Stimulated activated naive CD4-positive, alpha-beta T cell treated with Interleukin-2 at 50 U/mL for 16 hours (primary cell): ENCODE measurements around the gene MTFMT.
"Not testable (repeated sequence)": the region's sequence is repeated elsewhere in the genome, so short reads cannot be mapped to it uniquely, and the experiment has no call there.

Experiments used
- DNase-seq: peaks from one replicate; lab custom pipeline; 2025; lab: John Stamatoyannopoulos, UW

Gene MTFMT

GRCh38 chr15:65060641-65061397 is 31.4 kb upstream of the MTFMT start:
- DNase-seq, result no peak

DNA sequence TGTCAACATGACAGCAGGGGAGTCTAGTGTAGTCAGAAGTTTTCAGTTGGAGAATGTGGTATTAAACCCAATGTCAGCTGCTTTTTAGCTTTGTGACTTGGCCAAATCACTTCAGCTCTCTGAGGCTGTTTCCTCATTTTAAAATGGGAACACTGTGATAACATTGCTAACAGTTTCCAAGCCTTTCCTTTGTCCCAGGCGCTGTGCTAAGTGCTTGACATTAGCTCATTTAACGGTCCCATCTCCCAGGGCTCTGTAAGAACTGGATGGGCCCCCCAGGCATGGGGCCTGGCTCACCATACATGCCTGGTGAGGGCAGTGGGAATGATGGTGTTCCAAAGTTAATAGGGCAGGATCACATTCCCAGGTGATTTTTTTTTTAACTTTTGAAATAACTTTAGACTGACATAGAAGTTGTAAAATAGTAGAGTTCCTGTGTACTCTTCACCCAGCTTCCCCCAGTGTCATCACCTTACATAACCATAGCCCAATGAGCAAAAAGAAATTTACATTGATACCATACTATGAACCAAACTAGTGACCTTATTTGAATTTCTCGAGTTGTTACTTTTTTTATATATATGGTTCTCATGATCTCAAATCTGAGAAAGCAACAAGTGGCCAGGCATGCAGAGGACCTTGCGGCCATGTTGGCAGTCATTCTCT is 30.6 kb upstream of the MTFMT start:
- no peak for DNase-seq

DNA sequence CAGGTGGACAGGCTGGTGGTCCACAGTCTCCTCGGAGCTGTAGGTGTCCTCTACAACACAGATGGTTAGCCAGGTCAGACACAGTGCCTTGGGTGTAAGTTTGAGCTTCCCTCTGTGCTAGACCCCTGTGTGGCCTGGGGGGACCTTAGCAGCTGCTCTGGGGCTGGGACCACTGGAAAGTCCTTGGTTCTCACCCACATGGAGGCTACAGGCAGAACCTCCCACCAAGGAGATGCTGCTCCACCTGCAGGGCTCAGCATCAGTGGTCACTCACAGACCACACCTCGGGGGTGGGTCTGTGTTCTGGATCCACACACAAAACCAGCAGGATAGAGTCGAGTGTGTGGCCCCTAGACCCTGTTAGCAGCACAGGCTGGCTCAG is 29.9 kb upstream of the MTFMT start:
- no peak for DNase-seq

GRCh38 chr15:65058394-65059368 is 29.2 kb upstream of the MTFMT start:
- no peak for DNase-seq

- DNase-seq, result no peak
Measured at GRCh38 chr15:65057549-65057940, 28.1 kb upstream of the MTFMT start.

DNA sequence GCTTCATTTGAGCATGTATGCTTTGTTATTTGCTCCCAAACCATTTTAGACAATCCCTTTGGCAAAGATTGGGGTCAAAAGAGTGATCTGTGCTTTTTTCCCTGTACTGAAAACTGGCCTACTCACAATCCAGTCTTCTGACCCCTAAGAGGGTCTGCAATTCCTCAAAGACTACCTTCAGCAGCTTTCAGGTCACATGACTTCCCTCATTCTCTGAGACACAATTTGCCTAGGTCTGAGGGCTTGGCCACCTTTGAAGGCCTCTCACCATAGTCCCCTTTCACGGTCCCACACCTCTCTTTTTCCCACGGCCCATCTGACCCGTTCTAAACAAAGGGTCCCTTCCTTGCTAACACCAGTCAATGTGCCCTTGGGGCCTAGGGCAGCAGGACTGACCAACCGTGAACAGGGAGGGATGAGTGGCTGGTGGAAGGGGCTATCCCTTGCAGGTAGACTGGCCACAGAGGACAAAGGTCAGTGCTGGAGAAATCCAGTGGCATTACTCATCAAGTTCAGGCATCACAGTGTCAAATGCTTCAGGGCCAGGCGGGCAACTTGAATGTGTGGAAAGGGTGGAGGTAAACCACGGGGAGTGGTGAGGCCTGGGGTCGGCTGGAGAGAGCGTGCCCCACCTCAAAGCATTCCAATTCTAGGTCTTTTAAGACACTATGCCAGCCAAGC is 27.6 kb upstream of the MTFMT start:
- DNase-seq, result no peak

- DNase-seq, result no peak
Measured at GRCh38 chr15:65056106-65056505, 26.7 kb upstream of the MTFMT start.

- DNase-seq, result no peak
Measured at GRCh38 chr15:65055201-65055870, 25.9 kb upstream of the MTFMT start.

DNA sequence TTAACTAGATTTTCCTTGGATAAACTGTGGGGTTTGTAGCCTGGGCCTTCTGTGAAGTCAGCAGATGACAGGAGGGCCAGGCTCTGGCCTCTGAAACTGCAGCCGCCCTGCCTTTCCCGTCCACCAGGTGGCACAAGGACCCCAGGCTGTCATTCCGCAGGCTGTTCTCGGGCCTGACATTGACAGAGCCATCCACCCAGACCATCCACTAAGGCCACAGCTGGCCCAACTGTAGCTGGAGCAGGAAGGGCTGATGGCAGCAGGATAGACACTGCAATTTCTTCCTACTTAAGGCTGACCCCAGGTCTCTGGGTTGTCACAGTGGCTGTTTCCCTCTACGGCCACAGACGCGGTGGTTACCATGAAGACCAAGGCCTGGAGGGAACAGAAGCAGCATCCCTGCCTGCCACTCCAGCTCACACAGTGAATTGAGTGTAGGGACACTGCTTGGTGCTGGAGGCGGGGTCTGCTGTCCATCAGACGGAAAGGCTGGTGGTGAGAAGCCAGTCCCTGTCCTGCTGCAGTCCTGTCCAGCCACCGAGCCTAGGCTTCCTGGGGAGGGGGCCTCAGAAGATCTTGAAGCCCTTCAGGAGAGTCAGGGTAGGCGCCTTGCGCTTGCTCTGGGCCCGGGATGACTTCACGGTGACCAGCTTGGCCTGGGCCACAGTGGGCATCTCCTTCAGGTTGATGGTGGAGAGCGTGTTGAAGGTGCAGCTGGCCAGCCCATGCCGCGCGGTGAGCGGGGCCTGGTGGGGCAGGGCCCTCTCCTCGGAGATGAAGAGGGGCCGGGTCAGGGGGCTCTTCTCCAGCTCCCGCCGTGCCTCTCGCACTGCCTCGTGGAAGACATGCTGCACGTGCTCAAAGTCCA is 25.1 kb upstream of the MTFMT start:
- DNase-seq, result peak; percentile 25

- DNase-seq, result no peak
Measured at GRCh38 chr15:65052956-65053355, 23.5 kb upstream of the MTFMT start.

- DNase-seq, result no peak
Measured at GRCh38 chr15:65051266-65051665, 21.8 kb upstream of the MTFMT start.

- DNase-seq, result no peak
Measured at GRCh38 chr15:65050270-65050669, 20.8 kb upstream of the MTFMT start.

- peak; percentile 88 for DNase-seq
Measured at GRCh38 chr15:65049418-65049840, 20.0 kb upstream of the MTFMT start.

GRCh38 chr15:65048241-65048640 is 18.8 kb upstream of the MTFMT start:
- no peak for DNase-seq

GRCh38 chr15:65044724-65045481 is 15.5 kb upstream of the MTFMT start, which contains the start of gene SLC51B:
Gene SLC51B (plus strand): TSS chr15:65045387. CDS start chr15:65050005, 4,618 bp downstream.
- no peak for DNase-seq

DNA sequence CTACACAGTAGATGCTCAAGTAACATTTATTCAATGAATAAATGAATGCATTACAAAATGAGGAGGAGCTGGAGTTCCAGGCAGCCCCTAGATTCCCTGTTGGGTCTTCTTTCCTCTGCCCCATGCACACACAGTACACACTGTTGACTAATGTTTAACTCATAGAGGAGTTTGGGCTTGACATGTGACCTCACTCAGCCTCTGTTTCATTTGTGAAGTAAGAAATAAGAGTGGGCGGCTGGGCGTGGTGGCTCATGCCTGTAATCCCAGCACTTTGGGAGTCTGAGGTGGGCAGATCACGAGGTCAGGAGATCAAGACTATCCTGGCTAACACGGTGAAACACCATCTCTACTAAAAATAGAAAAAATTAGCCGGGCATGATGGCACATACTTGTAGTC is 14.8 kb upstream of the MTFMT start:
- not testable (repeated sequence) for DNase-seq

DNA sequence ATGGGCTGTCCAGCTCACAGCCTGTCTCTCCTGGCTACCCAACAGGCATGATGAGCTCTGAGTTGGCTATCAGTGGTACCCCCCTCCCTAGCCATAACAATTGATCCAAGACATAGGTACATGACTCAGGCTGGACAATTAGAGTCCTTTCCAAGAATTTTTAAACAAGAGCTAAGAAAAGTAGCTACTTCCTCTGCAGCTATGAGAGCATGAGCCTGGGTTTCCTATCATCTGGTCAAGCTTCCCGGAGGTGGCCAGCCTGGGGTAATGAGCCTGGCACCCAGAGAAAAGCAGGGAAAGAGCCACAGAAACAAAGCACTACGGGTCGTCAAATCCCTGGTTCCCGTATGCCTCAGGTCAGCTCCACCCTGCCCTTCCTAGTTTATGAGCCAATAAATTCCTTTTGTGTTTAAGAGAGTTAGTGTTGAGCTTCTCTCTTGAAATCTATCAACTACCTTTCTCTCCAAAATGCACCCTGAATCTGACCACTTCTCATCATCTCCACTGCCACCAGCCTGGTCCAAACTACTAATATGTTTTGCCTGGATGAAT is 13.4 kb upstream of the MTFMT start:
- DNase-seq, result no peak

DNA sequence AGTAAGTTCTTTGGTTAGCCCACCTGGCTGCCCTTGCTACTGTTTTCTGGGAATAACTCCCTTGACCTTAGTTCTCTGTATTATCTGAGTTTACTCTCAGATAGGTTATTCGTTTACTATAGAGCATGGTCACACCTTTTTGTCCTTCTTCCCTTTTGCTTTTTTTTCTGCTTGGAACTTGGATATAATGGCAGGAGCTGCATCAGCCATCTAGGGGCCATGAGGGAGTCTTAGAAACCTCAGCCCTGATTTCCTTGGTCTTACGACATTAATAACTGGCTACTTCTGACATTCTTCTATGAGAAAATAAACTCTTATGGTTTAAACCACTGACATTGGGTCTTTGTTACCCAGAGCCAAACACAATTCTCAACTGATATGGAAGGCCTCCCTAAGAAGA is 12.3 kb upstream of the MTFMT start:
- DNase-seq, result no peak

- no peak for DNase-seq
Measured at GRCh38 chr15:65040461-65040860, 11.0 kb upstream of the MTFMT start.
